ENCODE results near the gene RAPGEF2.

Gene RAPGEF2

DNA sequence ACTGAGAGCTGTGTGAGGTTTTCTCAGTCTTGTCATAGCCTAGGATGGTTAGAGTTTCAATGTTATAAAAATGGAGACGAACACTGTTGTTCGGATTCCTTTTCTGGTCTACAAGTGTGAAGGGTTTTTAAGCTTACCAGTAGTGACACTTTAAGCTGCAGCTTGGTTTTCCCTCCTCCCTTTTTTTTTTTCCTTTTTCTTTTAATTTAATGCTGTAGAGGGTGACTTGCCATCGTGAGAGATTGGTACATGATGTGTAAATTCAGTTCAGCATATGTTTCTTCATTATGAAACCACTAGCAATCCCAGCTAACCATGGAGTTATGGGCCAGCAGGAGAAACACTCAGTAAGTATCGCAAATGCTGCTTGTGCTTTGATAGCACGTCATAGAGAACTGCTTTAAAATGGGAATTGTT is 165.0 kb downstream of the RAPGEF2 start:
- Histone ChIP-seq H3K4me3 (ENCODE audit: low read length) (no peak overlapping the region), H3K27me3 (ENCODE audit: control insufficient read depth, insufficient read depth, low read length) (no peaks in the 10 kb centered on the region), H3K9ac (ENCODE audit: low read length) (peak overlapping the region; percentile 48)

DNA sequence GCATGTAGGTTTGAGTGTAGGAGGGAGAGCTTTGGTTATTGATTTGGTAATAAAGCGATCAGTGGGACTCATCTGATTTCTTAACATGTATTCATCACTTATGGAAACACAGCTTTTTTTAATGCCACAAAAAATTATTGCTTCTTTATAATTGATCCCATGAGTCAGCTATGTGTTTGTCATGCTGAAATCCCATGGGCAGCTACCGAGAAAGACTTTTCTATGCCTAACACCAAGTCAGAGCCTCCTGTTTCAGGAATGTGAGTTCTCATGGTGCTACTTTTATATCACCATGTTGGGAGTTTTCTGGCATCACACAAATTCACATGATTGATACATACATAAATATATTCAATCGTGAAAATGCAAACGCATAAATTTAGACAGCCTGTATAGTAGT is 165.7 kb downstream of the RAPGEF2 start:
- no peaks in the 10 kb centered on the region for H3K9me3 ChIP-seq (ENCODE audit: control insufficient read depth, low read length)
- H3K9ac ChIP-seq (ENCODE audit: low read length) = no peak overlapping the region
- H3K4me1 ChIP-seq (ENCODE audit: control insufficient read depth, insufficient read depth, low read length) = peaks cover under 1% of the 10 kb centered on the region
- H3K27me3 ChIP-seq (ENCODE audit: control insufficient read depth, insufficient read depth, low read length) = no peaks in the 10 kb centered on the region
- H3K4me3 ChIP-seq (ENCODE audit: low read length) = no peak overlapping the region
- no peaks in the 10 kb centered on the region for H3K36me3 ChIP-seq (ENCODE audit: control insufficient read depth, insufficient read depth, low read length)

More for the DNA sequence above, 165.0 kb downstream of the RAPGEF2 start:
- H3K36me3 ChIP-seq (ENCODE audit: control insufficient read depth, insufficient read depth, low read length) = no peaks in the 10 kb centered on the region
- no peaks in the 10 kb centered on the region for H3K9me3 ChIP-seq (ENCODE audit: control insufficient read depth, low read length)
- no peaks in the 10 kb centered on the region for H3K4me1 ChIP-seq (ENCODE audit: control insufficient read depth, insufficient read depth, low read length)

DNA sequence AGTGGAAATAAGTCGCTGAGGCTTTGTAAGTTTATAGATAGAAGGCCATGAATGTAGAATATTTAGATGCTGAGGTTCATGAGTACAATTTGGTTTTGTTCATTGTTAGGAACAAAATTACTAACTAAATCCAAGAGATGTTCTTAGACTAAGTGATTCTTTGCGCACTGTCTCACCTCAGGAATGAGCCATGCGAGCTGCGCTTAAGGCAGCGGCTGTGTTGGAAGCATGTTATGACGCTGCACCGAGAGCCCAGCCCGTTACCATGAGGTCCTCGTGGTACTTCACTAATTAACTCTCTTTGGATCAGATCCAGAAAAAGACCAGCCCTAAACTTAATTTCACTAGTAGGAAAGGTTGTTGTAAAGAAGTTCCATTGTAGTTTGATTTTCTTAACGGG is 166.2 kb downstream of the RAPGEF2 start:
- Histone ChIP-seq H3K9me3 (ENCODE audit: control insufficient read depth, low read length) (no peaks in the 10 kb centered on the region), H3K4me3 (ENCODE audit: low read length) (no peak overlapping the region), H3K27me3 (ENCODE audit: control insufficient read depth, insufficient read depth, low read length) (no peaks in the 10 kb centered on the region), H3K9ac (ENCODE audit: low read length) (no peak overlapping the region), H3K4me1 (ENCODE audit: control insufficient read depth, insufficient read depth, low read length) (peaks cover 5% of the 10 kb centered on the region), H3K36me3 (ENCODE audit: control insufficient read depth, insufficient read depth, low read length) (no peaks in the 10 kb centered on the region)

GRCh38 chr4:159269956-159270355 is 167.1 kb downstream of the RAPGEF2 start:
- Histone ChIP-seq H3K4me1 (ENCODE audit: control insufficient read depth, insufficient read depth, low read length) (peaks cover 6% of the 10 kb centered on the region), H3K9ac (ENCODE audit: low read length) (no peak overlapping the region), H3K36me3 (ENCODE audit: control insufficient read depth, insufficient read depth, low read length) (no peaks in the 10 kb centered on the region), H3K4me3 (ENCODE audit: low read length) (no peak overlapping the region), H3K27me3 (ENCODE audit: control insufficient read depth, insufficient read depth, low read length) (no peaks in the 10 kb centered on the region), H3K9me3 (ENCODE audit: control insufficient read depth, low read length) (no peaks in the 10 kb centered on the region)

GRCh38 chr4:159271856-159272255 is 169.0 kb downstream of the RAPGEF2 start:
- H3K4me3 ChIP-seq (ENCODE audit: low read length) = no peak overlapping the region
- H3K4me1 ChIP-seq (ENCODE audit: control insufficient read depth, insufficient read depth, low read length) = peaks cover 6% of the 10 kb centered on the region

GRCh38 chr4:159272273-159273140 is 169.6 kb downstream of the RAPGEF2 start:
- no peak overlapping the region for H3K4me3 ChIP-seq (ENCODE audit: low read length)
- no peak overlapping the region for H3K9ac ChIP-seq (ENCODE audit: low read length)
- no peaks in the 10 kb centered on the region for H3K9me3 ChIP-seq (ENCODE audit: control insufficient read depth, low read length)
- H3K4me1 ChIP-seq (ENCODE audit: control insufficient read depth, insufficient read depth, low read length) = peaks cover 6% of the 10 kb centered on the region
- no peaks in the 10 kb centered on the region for H3K27me3 ChIP-seq (ENCODE audit: control insufficient read depth, insufficient read depth, low read length)
- no peaks in the 10 kb centered on the region for H3K36me3 ChIP-seq (ENCODE audit: control insufficient read depth, insufficient read depth, low read length)

More at GRCh38 chr4:159271856-159272255, 169.0 kb downstream of the RAPGEF2 start:
- no peaks in the 10 kb centered on the region for H3K36me3 ChIP-seq (ENCODE audit: control insufficient read depth, insufficient read depth, low read length)
- H3K9ac ChIP-seq (ENCODE audit: low read length) = no peak overlapping the region
- no peaks in the 10 kb centered on the region for H3K9me3 ChIP-seq (ENCODE audit: control insufficient read depth, low read length)
- no peaks in the 10 kb centered on the region for H3K27me3 ChIP-seq (ENCODE audit: control insufficient read depth, insufficient read depth, low read length)

GRCh38 chr4:159273141-159273438 is 170.2 kb downstream of the RAPGEF2 start:
- no peak overlapping the region for H3K4me3 ChIP-seq (ENCODE audit: low read length)
- no peaks in the 10 kb centered on the region for H3K9me3 ChIP-seq (ENCODE audit: control insufficient read depth, low read length)
- no peak overlapping the region for H3K9ac ChIP-seq (ENCODE audit: low read length)
- H3K27me3 ChIP-seq (ENCODE audit: control insufficient read depth, insufficient read depth, low read length) = no peaks in the 10 kb centered on the region
- no peaks in the 10 kb centered on the region for H3K36me3 ChIP-seq (ENCODE audit: control insufficient read depth, insufficient read depth, low read length)
- peaks cover 6% of the 10 kb centered on the region for H3K4me1 ChIP-seq (ENCODE audit: control insufficient read depth, insufficient read depth, low read length)

GRCh38 chr4:159273841-159274240 is 171.0 kb downstream of the RAPGEF2 start:
- H3K27me3 ChIP-seq (ENCODE audit: control insufficient read depth, insufficient read depth, low read length) = no peaks in the 10 kb centered on the region
- H3K4me3 ChIP-seq (ENCODE audit: low read length) = no peak overlapping the region
- no peaks in the 10 kb centered on the region for H3K36me3 ChIP-seq (ENCODE audit: control insufficient read depth, insufficient read depth, low read length)
- peaks cover 6% of the 10 kb centered on the region for H3K4me1 ChIP-seq (ENCODE audit: control insufficient read depth, insufficient read depth, low read length)
- H3K9ac ChIP-seq (ENCODE audit: low read length) = no peak overlapping the region
- H3K9me3 ChIP-seq (ENCODE audit: control insufficient read depth, low read length) = no peaks in the 10 kb centered on the region

GRCh38 chr4:159278399-159278798 is 175.5 kb downstream of the RAPGEF2 start:
- Histone ChIP-seq H3K9ac (ENCODE audit: low read length) (no peak overlapping the region), H3K4me1 (ENCODE audit: control insufficient read depth, insufficient read depth, low read length) (peaks cover 6% of the 10 kb centered on the region), H3K27me3 (ENCODE audit: control insufficient read depth, insufficient read depth, low read length) (no peaks in the 10 kb centered on the region), H3K36me3 (ENCODE audit: control insufficient read depth, insufficient read depth, low read length) (no peaks in the 10 kb centered on the region), H3K4me3 (ENCODE audit: low read length) (no peak overlapping the region), H3K9me3 (ENCODE audit: control insufficient read depth, low read length) (no peaks in the 10 kb centered on the region)

- Histone ChIP-seq H3K9me3 (ENCODE audit: control insufficient read depth, low read length) (no peaks in the 10 kb centered on the region), H3K9ac (ENCODE audit: low read length) (no peak overlapping the region), H3K36me3 (ENCODE audit: control insufficient read depth, insufficient read depth, low read length) (no peaks in the 10 kb centered on the region), H3K27me3 (ENCODE audit: control insufficient read depth, insufficient read depth, low read length) (no peaks in the 10 kb centered on the region), H3K4me3 (ENCODE audit: low read length) (no peak overlapping the region), H3K4me1 (ENCODE audit: control insufficient read depth, insufficient read depth, low read length) (peaks cover under 1% of the 10 kb centered on the region)
These were observed 176.2 kb downstream of the RAPGEF2 start for GRCh38 chr4:159279084-159279483.

DNA sequence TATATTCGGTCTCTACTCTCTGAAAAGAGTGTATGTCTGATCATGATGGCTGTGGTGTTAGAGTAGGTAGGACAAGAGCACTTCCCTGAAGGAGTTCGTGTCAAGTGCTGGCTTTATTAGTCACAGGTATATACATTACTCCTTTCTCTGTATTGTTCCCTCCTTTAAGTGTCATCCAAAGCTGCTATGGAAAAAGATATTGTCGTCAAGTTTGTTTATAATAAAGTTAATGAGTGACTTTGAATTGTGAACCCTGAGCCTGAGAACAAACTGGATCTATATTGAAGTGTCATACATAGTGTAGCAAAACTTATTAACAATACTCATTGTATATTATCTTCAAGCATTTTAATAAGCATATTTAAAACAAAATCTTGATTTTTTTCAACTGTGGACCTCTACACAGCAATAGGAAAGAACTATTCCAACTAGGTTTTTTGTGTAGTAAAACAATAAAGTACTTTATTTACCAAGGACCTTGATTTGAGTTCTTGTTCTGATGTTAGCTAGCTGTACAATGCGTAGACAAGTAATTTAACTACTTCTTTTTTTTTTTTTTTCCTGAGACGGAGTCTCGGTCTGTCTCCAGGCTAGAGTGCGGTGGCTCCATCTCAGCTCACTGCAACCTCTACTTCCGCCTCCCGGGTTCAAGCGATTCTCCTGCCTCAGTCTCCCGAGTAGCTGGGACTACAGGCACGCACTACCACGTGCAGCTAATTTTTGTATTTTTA is 177.7 kb downstream of the RAPGEF2 start:
- Histone ChIP-seq H3K9me3 (ENCODE audit: control insufficient read depth, low read length) (no peaks in the 10 kb centered on the region), H3K4me3 (ENCODE audit: low read length) (no peak overlapping the region), H3K36me3 (ENCODE audit: control insufficient read depth, insufficient read depth, low read length) (no peaks in the 10 kb centered on the region), H3K4me1 (ENCODE audit: control insufficient read depth, insufficient read depth, low read length) (no peaks in the 10 kb centered on the region), H3K27me3 (ENCODE audit: control insufficient read depth, insufficient read depth, low read length) (no peaks in the 10 kb centered on the region), H3K9ac (ENCODE audit: low read length) (no peak overlapping the region)

DNA sequence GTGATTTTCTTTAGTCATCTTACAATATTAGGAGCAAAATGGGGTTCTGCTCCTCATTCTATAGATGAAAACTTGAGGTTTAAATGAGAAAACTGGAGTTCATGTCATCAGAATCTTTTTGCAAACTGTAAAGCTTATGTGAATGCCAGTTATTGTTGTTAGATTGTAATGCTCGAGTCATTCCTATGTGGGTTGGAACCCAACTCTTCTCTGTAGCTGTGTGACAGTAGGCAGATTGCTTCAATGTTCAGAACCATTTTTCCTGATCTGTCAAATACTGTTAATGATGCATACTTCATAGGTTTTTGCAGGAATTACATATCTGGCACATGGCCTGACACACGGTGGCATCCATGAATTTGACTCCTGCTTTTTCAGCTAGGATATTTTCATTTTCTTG is 178.9 kb downstream of the RAPGEF2 start:
- H3K27me3 ChIP-seq (ENCODE audit: control insufficient read depth, insufficient read depth, low read length) = no peaks in the 10 kb centered on the region
- no peaks in the 10 kb centered on the region for H3K4me1 ChIP-seq (ENCODE audit: control insufficient read depth, insufficient read depth, low read length)
- no peak overlapping the region for H3K9ac ChIP-seq (ENCODE audit: low read length)
- H3K36me3 ChIP-seq (ENCODE audit: control insufficient read depth, insufficient read depth, low read length) = no peaks in the 10 kb centered on the region
- H3K4me3 ChIP-seq (ENCODE audit: low read length) = no peak overlapping the region
- H3K9me3 ChIP-seq (ENCODE audit: control insufficient read depth, low read length) = no peaks in the 10 kb centered on the region

Measured in mucosa of stomach (tissue), 1 donor.